Gastroesophageal sphincter (tissue), 4 donors: ENCODE measurements around the gene KRTAP2-2. TPM values are rescaled to one million over a fixed set of nuclear protein-coding genes. Genes with fewer than 3 reads are reported as not detected.
"Not testable (repeated sequence)": the region's sequence is repeated elsewhere in the genome, so short reads cannot be mapped to it uniquely, and the experiment has no call there.

ENCODE experiments used
- ATAC-seq: fragments of 150-250 bp; one replicate; pipeline ENCODE4 v1.9.1; 2016; ENCODE audit warnings: mild to moderate bottlenecking, moderate library complexity
- H3K27ac ChIP-seq, 4 donors: fragments of 200-600 bp; sonication (generic) in 3 of 4; 1 replicate in 3 of 4; 2 replicates in 1 of 4; pipeline ENCODE4 v1.5.1; 2016 to 2019
- H3K27me3 ChIP-seq: fragments of 200-600 bp; sonication (generic); one replicate; pipeline ENCODE4 v1.5.1; 2019
- H3K36me3 ChIP-seq, 2 donors: fragments of 200-600 bp; sonication (generic); one replicate each; pipeline ENCODE4 v1.5.1; 2019; ENCODE audit warnings: control low read depth in 1 of 2
- H3K4me1 ChIP-seq, 3 donors: fragments of 200-600 bp; sonication (generic); 1 replicate in 2 of 3; 2 replicates in 1 of 3; pipeline ENCODE4 v1.5.1; 2016 to 2019; ENCODE audit warnings: control low read depth in 2 of 3
- H3K4me3 ChIP-seq, 2 donors: fragments of 200-600 bp; sonication (generic); one replicate each; pipeline ENCODE4 v1.5.1; 2019; ENCODE audit warnings: mild to moderate bottlenecking in 1 of 2, moderate library complexity in 1 of 2
- H3K9me3 ChIP-seq, 3 donors: fragments of 200-600 bp; sonication (generic); one replicate each; pipeline ENCODE4 v1.5.1; 2017 to 2019; ENCODE audit warnings: control low read depth in 2 of 3
- CTCF ChIP-seq, 4 experiments: fragments of 200-600 bp in 2 of 4; fragments of 450-650 bp in 2 of 4; sonication (generic) in 1 of 4; IDR thresholded peaks; one replicate each; pipeline ENCODE4 v1.5.1; 2017 to 2019; ENCODE audit warnings: antibody characterized with exemption in 4 of 4, mild to moderate bottlenecking in 2 of 4, moderate library complexity in 2 of 4
- EP300 ChIP-seq: sonication (generic); formaldehyde crosslinking; IDR thresholded peaks from one replicate; pipeline ENCODE4 v1.6.1; 2017; ENCODE audit warnings: antibody characterized with exemption, mild to moderate bottlenecking
- POLR2A ChIP-seq, 2 donors: fragments of 450-650 bp; IDR thresholded peaks; one replicate each; pipeline ENCODE4 v1.6.1; 2017; ENCODE audit warnings: antibody characterized with exemption in 2 of 2, mild to moderate bottlenecking in 2 of 2, moderate library complexity in 1 of 2
- POLR2AphosphoS5 ChIP-seq: sonication (generic); formaldehyde crosslinking; IDR thresholded peaks from one replicate; pipeline ENCODE4 v1.6.1; 2017; ENCODE audit warnings: antibody characterized with exemption
- WGBS, 2 donors: methylation state at CpG; one replicate each; pipeline ENCODE4 v1.1.5; 2018; ENCODE audit warnings: low coverage in 1 of 2; 5-methylcytosine and 5-hydroxymethylcytosine counted together
- total RNA-seq, 4 donors: library from RNA; depleted of rRNA; stranded (reverse); fragments of >200 nt; gene quantifications; one replicate each; pipeline ENCODE4 v1.1.0, GENCODE V29; 2016

KRTAP2-2 gene
- total RNA-seq, 4 donors from 2014 or later: not detected

- Histone ChIP-seq H3K27me3 (no peaks in the 10 kb centered on the region), H3K4me1 (no peaks in the 10 kb centered on the region), H3K4me3 (no peak overlapping the region), H3K9me3 (peaks cover 0 to 4% (median 0%) of the 10 kb centered on the region in 3 donors), H3K27ac (no peak overlapping the region), H3K36me3 (no peaks in the 10 kb centered on the region)
- 58 to 59% methylated on average over 2 of the region's 2 CpGs for WGBS, 2 donors
- no peak for TF ChIP-seq POLR2AphosphoS5
- no peak for TF ChIP-seq CTCF (IDR thresholded peaks at IDR 0.05)
- no peak for TF ChIP-seq POLR2A (IDR thresholded peaks at IDR 0.05)
- no peak for TF ChIP-seq EP300
- ATAC-seq: no peak
Measured at GRCh38 chr17:41037853-41038350, 17.1 kb downstream of the KRTAP2-2 start.

GRCh38 chr17:41034346-41034935, 20.6 kb downstream of the KRTAP2-2 start, which contains the start of gene KRTAP1-3:
Gene KRTAP1-3 (minus strand): TSS chr17:41034874. CDS start chr17:41034821, 53 bp downstream.
- H3K27me3 ChIP-seq: not testable (repeated sequence)

GRCh38 chr17:41029633-41030245, 25.3 kb downstream of the KRTAP2-2 start, which contains the start of gene KRTAP1-4:
Gene KRTAP1-4 (minus strand): TSS chr17:41030195. CDS start chr17:41030078, 117 bp downstream.
- ATAC-seq: no peak
- Histone ChIP-seq H3K9me3 (no peaks in the 10 kb centered on the region), H3K27me3 (peaks cover 27% of the 10 kb centered on the region), H3K36me3 (no peaks in the 10 kb centered on the region), H3K4me3 (no peak within 1 kb of the TSS), H3K4me1 (no peaks in the 10 kb centered on the region), H3K27ac (no peak within 1 kb of the TSS)
- no peak for TF ChIP-seq CTCF (IDR thresholded peaks at IDR 0.05)
- no peak for TF ChIP-seq POLR2AphosphoS5
- TF ChIP-seq EP300: no peak
- no peak for TF ChIP-seq POLR2A (IDR thresholded peaks at IDR 0.05)
- 57 to 63% methylated on average over 1 to 2 of the region's 12 CpGs for WGBS, 2 donors

More at GRCh38 chr17:41034346-41034935, 20.6 kb downstream of the KRTAP2-2 start, which contains the start of gene KRTAP1-3:
- not testable (repeated sequence) for H3K9me3 ChIP-seq, H3K4me1 ChIP-seq, H3K36me3 ChIP-seq, H3K27ac ChIP-seq, ATAC-seq, H3K4me3 ChIP-seq
- WGBS, 2 donors: 88 to 90% methylated on average over 4 to 5 of the region's 10 CpGs

- TF ChIP-seq POLR2AphosphoS5 (no peak), POLR2A (IDR thresholded peaks at IDR 0.05) (no peak), EP300 (no peak), CTCF (IDR thresholded peaks at IDR 0.05) (no peak)
Measured at GRCh38 chr17:41026715-41027471, 28.1 kb downstream of the KRTAP2-2 start, which contains the start of gene KRTAP1-5. Gene KRTAP1-5 (minus strand): TSS chr17:41027208. CDS start chr17:41027155, 53 bp downstream.

GRCh38 chr17:41024697-41025096, 30.3 kb downstream of the KRTAP2-2 start:
- Histone ChIP-seq H3K4me3 (no peak overlapping the region), H3K4me1 (no peaks in the 10 kb centered on the region), H3K27ac (no peak overlapping the region), H3K36me3 (no peaks in the 10 kb centered on the region), H3K27me3 (peaks cover 22% of the 10 kb centered on the region), H3K9me3 (peaks cover 0 to 4% (median 0%) of the 10 kb centered on the region in 3 donors)
- ATAC-seq: no peak
- TF ChIP-seq POLR2A (IDR thresholded peaks at IDR 0.05) (no peak), POLR2AphosphoS5 (no peak), CTCF (IDR thresholded peaks at IDR 0.05) (no peak), EP300 (no peak)
- 74 to 97% methylated on average over 3 of the region's 3 CpGs for WGBS, 2 donors

More at GRCh38 chr17:41026715-41027471, 28.1 kb downstream of the KRTAP2-2 start, which contains the start of gene KRTAP1-5:
- WGBS, 2 donors: 41 to 45% methylated on average over 2 of the region's 9 CpGs
- no peak within 1 kb of the TSS for H3K27ac ChIP-seq
- no peak within 1 kb of the TSS for H3K4me3 ChIP-seq
- no peaks in the 10 kb centered on the region for H3K9me3 ChIP-seq
- peaks cover 27% of the 10 kb centered on the region for H3K27me3 ChIP-seq
- no peak for ATAC-seq
- H3K36me3 ChIP-seq: no peaks in the 10 kb centered on the region
- no peaks in the 10 kb centered on the region for H3K4me1 ChIP-seq
